Measurements from ENCODE around the gene DMD. TPM values are rescaled to one million over a fixed set of nuclear protein-coding genes. Genes with fewer than 3 reads are reported as not detected.

Gene DMD
- total RNA-seq, 3 donors from 2014 or later (not counting 1 experiment from before 2014, with no cell fraction given) = not detected

DNA sequence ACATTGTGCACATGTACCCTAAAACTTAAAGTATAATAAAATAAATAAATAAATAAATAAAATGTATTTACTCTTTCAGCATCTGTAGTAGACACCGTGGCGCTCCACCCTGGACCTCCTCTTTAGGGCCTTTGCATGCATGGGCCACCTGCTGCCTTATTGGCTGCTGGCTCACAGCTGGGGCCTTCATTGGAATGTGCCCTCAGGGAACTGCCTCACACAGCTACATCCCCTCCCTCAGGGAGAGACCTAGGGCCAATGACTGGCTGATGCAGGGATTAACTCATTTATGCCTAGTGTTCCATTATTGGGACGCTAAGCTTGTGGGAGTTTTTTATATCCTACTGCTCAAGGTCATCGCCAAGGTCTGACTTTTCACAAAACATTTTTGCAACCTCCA is 1836.6 kb downstream of the DMD start:
- Mint-ChIP-seq H3K4me1 (no peaks in the 10 kb centered on the region), H3K27me3 (ENCODE audit: low read depth in 2 of 2) (peaks cover 0 to 2% of the 10 kb centered on the region in 2 donors), H3K4me3 (no peak overlapping the region), H3K9me3 (peaks cover 2 to 6% of the 10 kb centered on the region in 2 donors), H3K36me3 (no peaks in the 10 kb centered on the region), H3K27ac (no peak overlapping the region)
- Histone ChIP-seq H3K27me3 (ENCODE audit: control insufficient read depth, insufficient read depth, low read length) (no peaks in the 10 kb centered on the region), H3K4me3 (ENCODE audit: low read length) (no peak overlapping the region), H3K4me1 (ENCODE audit: control insufficient read depth, insufficient read depth, low read length) (no peaks in the 10 kb centered on the region), H3K27ac (ENCODE audit: low read length) (no peak overlapping the region), H3K9me3 (ENCODE audit: control insufficient read depth, insufficient read depth, low read length) (no peaks in the 10 kb centered on the region), H3K36me3 (ENCODE audit: control insufficient read depth, insufficient read depth, low read length) (no peaks in the 10 kb centered on the region)
- 52% methylated on average over 3 of the region's 4 CpGs for WGBS (ENCODE audit: insufficient coverage)
- TF ChIP-seq CTCF (IDR thresholded peaks at IDR 0.05) = no peak
- ATAC-seq (no peak), DNase-seq (no peak)
- intact Hi-C loops (cut with micrococcal nuclease) = no loop called here

DNA sequence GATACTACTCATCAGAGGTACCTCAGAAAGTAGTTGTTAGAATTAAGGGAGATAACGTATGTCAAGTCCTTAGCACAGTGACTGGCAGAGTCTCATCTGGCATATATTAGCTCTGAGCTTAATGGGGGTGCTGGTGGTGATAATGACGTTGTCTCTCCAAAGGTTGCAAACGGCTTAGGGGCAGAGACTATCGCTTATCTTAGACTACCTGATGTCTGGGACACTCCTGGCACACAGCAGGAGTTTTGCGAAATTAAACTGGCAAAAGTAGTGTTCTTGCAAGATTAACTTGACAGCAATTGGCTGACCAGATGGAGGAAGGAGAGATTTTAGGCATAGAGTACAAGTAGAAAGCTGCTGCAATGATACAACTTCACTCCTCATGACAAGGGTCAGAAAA is 1839.4 kb downstream of the DMD start:
- peaks cover 2% of the 10 kb centered on the region in 2 donors for H3K9me3 Mint-ChIP-seq
- 87% methylated on average over 5 of the region's 5 CpGs for WGBS (ENCODE audit: insufficient coverage)

GRCh38 chrX:31367816-31368215 is 1843.5 kb downstream of the DMD start:
- H3K27me3 ChIP-seq (ENCODE audit: control insufficient read depth, insufficient read depth, low read length) = no peaks in the 10 kb centered on the region
- no peak overlapping the region for H3K27ac ChIP-seq (ENCODE audit: low read length)
- H3K9me3 ChIP-seq (ENCODE audit: control insufficient read depth, insufficient read depth, low read length) = no peaks in the 10 kb centered on the region
- no peaks in the 10 kb centered on the region for H3K4me1 ChIP-seq (ENCODE audit: control insufficient read depth, insufficient read depth, low read length)
- H3K36me3 ChIP-seq (ENCODE audit: control insufficient read depth, insufficient read depth, low read length) = no peaks in the 10 kb centered on the region
- intact Hi-C loops (cut with micrococcal nuclease) = no loop called here
- H3K9me3 Mint-ChIP-seq = peaks cover 0 to 2% of the 10 kb centered on the region in 2 donors
- no peak for TF ChIP-seq CTCF (IDR thresholded peaks at IDR 0.05)
- H3K4me1 Mint-ChIP-seq = no peaks in the 10 kb centered on the region
- H3K27ac Mint-ChIP-seq = no peak overlapping the region
- no peak overlapping the region for H3K4me3 Mint-ChIP-seq
- no peaks in the 10 kb centered on the region for H3K27me3 Mint-ChIP-seq (ENCODE audit: low read depth in 2 of 2)
- no peak for ATAC-seq
- no peak for DNase-seq
- H3K36me3 Mint-ChIP-seq = no peaks in the 10 kb centered on the region
- WGBS (ENCODE audit: insufficient coverage) = 68% methylated on average over 3 of the region's 3 CpGs
- no peak overlapping the region for H3K4me3 ChIP-seq (ENCODE audit: low read length)

More for the DNA sequence above, 1839.4 kb downstream of the DMD start:
- TF ChIP-seq CTCF (IDR thresholded peaks at IDR 0.05) = no peak
- intact Hi-C loops (cut with micrococcal nuclease) = no loop called here
- Mint-ChIP-seq H3K36me3 (no peaks in the 10 kb centered on the region), H3K4me3 (no peak overlapping the region), H3K27me3 (ENCODE audit: low read depth in 2 of 2) (no peaks in the 10 kb centered on the region), H3K4me1 (no peaks in the 10 kb centered on the region), H3K27ac (no peak overlapping the region)
- no peaks in the 10 kb centered on the region for H3K27me3 ChIP-seq (ENCODE audit: control insufficient read depth, insufficient read depth, low read length)
- DNase-seq (no peak), ATAC-seq (no peak)
- H3K4me1 ChIP-seq (ENCODE audit: control insufficient read depth, insufficient read depth, low read length) = no peaks in the 10 kb centered on the region
- no peak overlapping the region for H3K4me3 ChIP-seq (ENCODE audit: low read length)
- no peaks in the 10 kb centered on the region for H3K36me3 ChIP-seq (ENCODE audit: control insufficient read depth, insufficient read depth, low read length)
- H3K27ac ChIP-seq (ENCODE audit: low read length) = no peak overlapping the region
- no peaks in the 10 kb centered on the region for H3K9me3 ChIP-seq (ENCODE audit: control insufficient read depth, insufficient read depth, low read length)

DNA sequence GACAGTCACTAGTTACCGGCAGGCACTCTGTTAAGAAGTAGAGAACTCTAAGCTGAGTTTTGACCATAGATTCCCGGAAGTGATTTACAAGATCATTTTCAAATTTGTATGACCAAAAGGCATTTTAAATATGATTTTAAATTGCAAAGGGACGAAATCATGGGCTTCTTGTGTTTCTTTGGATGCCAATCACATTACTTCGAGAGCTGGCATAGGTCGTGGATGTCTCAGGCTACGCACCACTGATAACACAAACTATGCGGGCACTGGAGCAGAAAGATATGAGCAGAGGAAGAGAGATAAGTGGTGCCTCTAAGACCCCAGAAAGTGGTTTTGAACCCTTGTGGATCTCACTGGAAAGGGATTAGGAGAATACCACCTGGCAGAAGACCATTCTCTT is 1845.3 kb downstream of the DMD start:
- 77% methylated on average over 7 of the region's 7 CpGs for WGBS (ENCODE audit: insufficient coverage)
- TF ChIP-seq CTCF (IDR thresholded peaks at IDR 0.05) = no peak
- H3K4me1 Mint-ChIP-seq = no peaks in the 10 kb centered on the region
- no peaks in the 10 kb centered on the region for H3K9me3 Mint-ChIP-seq
- ATAC-seq = no peak
- Histone ChIP-seq H3K27ac (ENCODE audit: low read length) (no peak overlapping the region), H3K4me3 (ENCODE audit: low read length) (no peak overlapping the region), H3K9me3 (ENCODE audit: control insufficient read depth, insufficient read depth, low read length) (no peaks in the 10 kb centered on the region), H3K4me1 (ENCODE audit: control insufficient read depth, insufficient read depth, low read length) (no peaks in the 10 kb centered on the region), H3K27me3 (ENCODE audit: control insufficient read depth, insufficient read depth, low read length) (no peaks in the 10 kb centered on the region), H3K36me3 (ENCODE audit: control insufficient read depth, insufficient read depth, low read length) (no peaks in the 10 kb centered on the region)
- DNase-seq = no peak
- no peak overlapping the region for H3K27ac Mint-ChIP-seq
- H3K36me3 Mint-ChIP-seq = no peaks in the 10 kb centered on the region
- no peaks in the 10 kb centered on the region for H3K27me3 Mint-ChIP-seq (ENCODE audit: low read depth in 2 of 2)
- no peak overlapping the region for H3K4me3 Mint-ChIP-seq
- intact Hi-C loops (cut with micrococcal nuclease) = no loop called here

Measured in natural killer cell (primary cell).